K562 (cell line): ENCODE measurements around the gene GJB2.

Source experiments
- BDP1 ChIP-seq: IDR thresholded peaks from 3 replicates; pipeline ENCODE4 v1.6.1; 2011; ENCODE audit not compliant: insufficient read length, insufficient read depth
- BHLHE40 ChIP-seq: IDR thresholded peaks from 2 replicates; pipeline ENCODE4 v1.6.1; 2011; ENCODE audit warnings: low read length, improper control_type of control experiment
- CHD2 ChIP-seq: IDR thresholded peaks from 2 replicates; pipeline ENCODE4 v1.6.1; 2011; ENCODE audit warnings: low read depth, low read length
- CTCF ChIP-seq, 3 experiments: IDR thresholded peaks in 2 of 3; conservative IDR thresholded peaks in 1 of 3; 2 replicates each; pipeline ENCODE4 v1.5.1; 2011 to 2012; ENCODE audit warnings: low read length in 3 of 3, mild to moderate bottlenecking in 3 of 3, control low read depth in 2 of 3, improper control_type of control experiment in 1 of 3, inconsistent platforms in 1 of 3, low read depth in 1 of 3, mixed read lengths in 1 of 3, moderate library complexity in 1 of 3; ENCODE audit not compliant: insufficient read depth in 2 of 3
- PHF8 ChIP-seq: fragments of 200-600 bp; sonication (generic); IDR thresholded peaks from 2 replicates; pipeline ENCODE4 v1.6.1; 2012; ENCODE audit warnings: mixed run types, mild to moderate bottlenecking, inconsistent platforms, low read length, moderate library complexity, borderline replicate concordance
- REST ChIP-seq, 2 experiments: fragments of 450-650 bp; formaldehyde crosslinking in 1 of 2; IDR thresholded peaks; 2 replicates each; pipeline versions ENCODE4 v1.4.0 to v1.6.1; 2014 to 2020; ENCODE audit warnings: mild to moderate bottlenecking in 2 of 2, borderline replicate concordance in 1 of 2, low read depth in 1 of 2
- ZBTB34 ChIP-seq: fragments of 250-450 bp; sonication (Bioruptor Pico); IDR thresholded peaks from 2 replicates; pipeline ENCODE4 v1.8.0; 2021; ENCODE audit warnings: mild to moderate bottlenecking, moderate library complexity
- ZFX ChIP-seq: sonication (generic); formaldehyde crosslinking; IDR thresholded peaks from 2 replicates; pipeline ENCODE4 v1.8.0; 2022; ENCODE audit warnings: mild to moderate bottlenecking, missing genetic modification reagents, moderate library complexity

- no peak for TF ChIP-seq REST (IDR thresholded peaks at IDR 0.05; ENCODE audit: borderline replicate concordance)
- TF ChIP-seq REST (CRISPR knock-in tag; IDR thresholded peaks at IDR 0.05; ENCODE audit: low read depth), result no peak
- TF ChIP-seq CHD2, result no peak
- TF ChIP-seq BDP1, result no peak
- TF ChIP-seq PHF8, result no peak
- no peak for TF ChIP-seq ZFX (CRISPR knock-in tag)
- no peak for TF ChIP-seq BHLHE40
- TF ChIP-seq ZBTB34, result no peak
- TF ChIP-seq CTCF (IDR thresholded peaks at IDR 0.05 in 2 of 3, conservative IDR thresholded peaks at IDR 0.05 in 1 of 3; ENCODE audit: insufficient read depth in 2 of 3, low read depth in 1 of 3, low read length in 3 of 3), result no peak
These were observed 6.0 kb downstream of the GJB2 start for GRCh38 chr13:20186771-20187170.
